ENCODE measurements around the gene PAGR1.
A peak's percentile ranks its signal among the peaks of the same experiment; 100 is the strongest.

PAGR1 gene

GRCh38 chr16:29848420-29849297, 32.7 kb downstream of the PAGR1 start (continued):
- TF ChIP-seq PRDM10 (tag by site-specific recombination; IDR thresholded peaks at IDR 0.05) (peak; percentile 17; the same call in 1 of the 2 replicates), ZNF16 (tag by site-specific recombination; IDR thresholded peaks at IDR 0.05; ENCODE audit: low read depth) (no peak), SCRT2 (tag by site-specific recombination; IDR thresholded peaks at IDR 0.05) (peak; percentile 91), ZBTB17 (tag by site-specific recombination; IDR thresholded peaks at IDR 0.05) (peak; percentile 30; the same call in 1 of the 2 replicates), KLF1 (tag by site-specific recombination; IDR thresholded peaks at IDR 0.05) (no peak), ZNF2 (tag by site-specific recombination; IDR thresholded peaks at IDR 0.05) (peak; percentile 100), ZNF302 (tag by site-specific recombination; IDR thresholded peaks at IDR 0.05; ENCODE audit: low read depth) (no peak), ZBTB10 (tag by site-specific recombination; IDR thresholded peaks at IDR 0.05) (no peak), ZNF433 (tag by site-specific recombination; IDR thresholded peaks at IDR 0.05; ENCODE audit: low read depth) (no peak), ZNF843 (tag by site-specific recombination; IDR thresholded peaks at IDR 0.05) (no peak), ZBTB8A (tag by site-specific recombination; IDR thresholded peaks at IDR 0.05) (peak; percentile 73), ZNF501 (tag by site-specific recombination; IDR thresholded peaks at IDR 0.05) (no peak), ZNF121 (tag by site-specific recombination; IDR thresholded peaks at IDR 0.05) (peak; percentile 96), ZNF692 (tag by site-specific recombination; IDR thresholded peaks at IDR 0.05) (peak; percentile 88), ZXDB (tag by site-specific recombination; IDR thresholded peaks at IDR 0.05) (peak; percentile 49; the same call in 1 of the 2 replicates), ZNF518A (tag by site-specific recombination; conservative IDR thresholded peaks at IDR 0.05; ENCODE audit: low read depth) (no peak), YY2 (tag by site-specific recombination; IDR thresholded peaks at IDR 0.05) (no peak), ZNF660 (tag by site-specific recombination; IDR thresholded peaks at IDR 0.05) (no peak; the same call in 1 of the 2 replicates), ZBTB44 (tag by site-specific recombination; IDR thresholded peaks at IDR 0.05) (peak; percentile 72; the same call in 1 of the 2 replicates), IKZF3 (tag by site-specific recombination; IDR thresholded peaks at IDR 0.05) (peak; percentile 62), FEZF1 (tag by site-specific recombination; IDR thresholded peaks at IDR 0.05) (no peak), ZNF366 (tag by site-specific recombination; conservative IDR thresholded peaks at IDR 0.05) (no peak)
